GM12878 (cell line): ENCODE data around the gene DAPK2. TPM values are rescaled to one million over a fixed set of nuclear protein-coding genes. Genes with fewer than 3 reads are reported as not detected.

Source experiments
- ATF2 ChIP-seq: IDR thresholded peaks from 2 replicates; pipeline ENCODE4 v1.6.1; 2012; ENCODE audit warnings: low read length, inconsistent platforms
- BCL11A ChIP-seq: IDR thresholded peaks from 2 replicates; pipeline ENCODE4 v1.6.1; 2011; ENCODE audit warnings: low read depth, low read length
- BHLHE40 ChIP-seq, 2 experiments: fragments of 450-650 bp in 1 of 2; IDR thresholded peaks; 2 replicates each; pipeline ENCODE4 v1.6.1; 2011 to 2017; ENCODE audit warnings: low read depth in 2 of 2, borderline replicate concordance in 1 of 2, improper control_type of control experiment in 1 of 2, low read length in 1 of 2, mild to moderate bottlenecking in 1 of 2
- BRCA1 ChIP-seq: IDR thresholded peaks from 2 replicates; pipeline ENCODE4 v1.6.1; 2011; ENCODE audit warnings: low read depth, low read length, improper control_type of control experiment
- CTCF ChIP-seq, 3 experiments: IDR thresholded peaks in 2 of 3; conservative IDR thresholded peaks in 1 of 3; 2 replicates each; pipeline ENCODE4 v1.5.1; 2011; ENCODE audit warnings: low read depth in 3 of 3, low read length in 3 of 3, mild to moderate bottlenecking in 3 of 3, control low read depth in 2 of 3, moderate library complexity in 2 of 3, inconsistent platforms in 1 of 3, mixed read lengths in 1 of 3; ENCODE audit not compliant: control insufficient read depth in 2 of 3, insufficient read depth in 1 of 3; ENCODE audit errors: extremely low read depth in 1 of 3
- DPF2 ChIP-seq: fragments of 450-650 bp; IDR thresholded peaks from 2 replicates; pipeline ENCODE4 v1.6.1; 2017; ENCODE audit warnings: mild to moderate bottlenecking
- EED ChIP-seq: sonication (generic); IDR thresholded peaks from 2 replicates; pipeline ENCODE4 v1.6.1; 2016; ENCODE audit warnings: antibody characterized with exemption, low read depth
- EP300 ChIP-seq, 2 experiments: fragments of 150-350 bp in 1 of 2; IDR thresholded peaks; 2 replicates each; pipeline ENCODE4 v1.6.1; 2011 to 2012; ENCODE audit warnings: low read depth in 2 of 2, low read length in 2 of 2, borderline replicate concordance in 1 of 2, improper control_type of control experiment in 1 of 2, inconsistent platforms in 1 of 2; ENCODE audit not compliant: control insufficient read depth in 1 of 2
- GATAD2B ChIP-seq: fragments of 450-650 bp; conservative IDR thresholded peaks from 2 replicates; pipeline ENCODE4 v1.6.1; 2017; ENCODE audit warnings: low read depth, mild to moderate bottlenecking, moderate library complexity
- HSF1 ChIP-seq: fragments of 150-350 bp; IDR thresholded peaks from 2 replicates; pipeline ENCODE4 v1.6.1; 2014; ENCODE audit warnings: mild to moderate bottlenecking, low read depth, low read length
- IKZF1 ChIP-seq: fragments of 450-650 bp; conservative IDR thresholded peaks from 2 replicates; pipeline ENCODE4 v1.6.1; 2017; ENCODE audit warnings: antibody characterized with exemption, mild to moderate bottlenecking
- IKZF2 ChIP-seq, 2 experiments: fragments of 450-650 bp; IDR thresholded peaks; 2 replicates each; pipeline ENCODE4 v1.6.1; 2017; ENCODE audit warnings: mild to moderate bottlenecking in 2 of 2, moderate library complexity in 2 of 2
- IRF4 ChIP-seq: IDR thresholded peaks from 2 replicates; pipeline ENCODE4 v1.6.1; 2011; ENCODE audit warnings: low read depth, low read length
- KDM1A ChIP-seq: fragments of 200-600 bp; sonication (generic); IDR thresholded peaks from 2 replicates; pipeline ENCODE4 v1.6.1; 2016; ENCODE audit warnings: borderline replicate concordance
- MTA2 ChIP-seq: fragments of 450-650 bp; IDR thresholded peaks from 2 replicates; pipeline ENCODE4 v1.6.1; 2016; ENCODE audit warnings: low read depth, mild to moderate bottlenecking, moderate library complexity
- MTA3 ChIP-seq: IDR thresholded peaks from 2 replicates; pipeline ENCODE4 v1.6.1; 2012; ENCODE audit warnings: low read length, inconsistent platforms, borderline replicate concordance
- NFIC ChIP-seq: IDR thresholded peaks from 2 replicates; pipeline ENCODE4 v1.6.1; 2012; ENCODE audit warnings: low read depth, mild to moderate bottlenecking, inconsistent platforms, low read length, moderate library complexity
- NFYA ChIP-seq: IDR thresholded peaks from 2 replicates; pipeline ENCODE4 v1.6.1; 2011; ENCODE audit warnings: low read depth, mild to moderate bottlenecking, low read length, improper control_type of control experiment, borderline replicate concordance
- NKRF ChIP-seq: fragments of 450-650 bp; conservative IDR thresholded peaks from 2 replicates; pipeline ENCODE4 v1.6.1; 2017; ENCODE audit warnings: mild to moderate bottlenecking, moderate library complexity
- PAX5 ChIP-seq: IDR thresholded peaks from 2 replicates; pipeline ENCODE4 v1.6.1; 2011; ENCODE audit warnings: low read depth, low read length, borderline replicate concordance
- POU2F2 ChIP-seq: IDR thresholded peaks from 3 replicates; pipeline ENCODE4 v1.6.1; 2011; ENCODE audit warnings: low read depth, mild to moderate bottlenecking, low read length, borderline replicate concordance
- RUNX3 ChIP-seq: IDR thresholded peaks from 2 replicates; pipeline ENCODE4 v1.6.1; 2012; ENCODE audit warnings: low read length, inconsistent platforms
- SIN3A ChIP-seq: IDR thresholded peaks from 2 replicates; pipeline ENCODE4 v1.6.1; 2012; ENCODE audit warnings: low read depth, low read length, improper control_type of control experiment
- ZNF274 ChIP-seq: IDR thresholded peaks from one replicate; pipeline ENCODE4 v1.8.0; 2011; ENCODE audit not compliant: insufficient read length, insufficient read depth
- ZZZ3 ChIP-seq: IDR thresholded peaks from 2 replicates; pipeline ENCODE4 v1.6.1; 2011; ENCODE audit warnings: low read depth; ENCODE audit not compliant: control insufficient read depth, insufficient read length
- polyA plus RNA-seq, 11 experiments: library from polyadenylated mRNA; depleted of rRNA in 4 of 11; unstranded in 6 of 11; stranded (reverse) in 5 of 11; fragments of >200 nt; fragmentation: Nextera tagmentation in 4 of 11; fragmentation: Illumina TruSeq in 1 of 11; extraction: Ambion mirVana in 4 of 11; extraction: Trizol in 1 of 11; gene quantifications; 1 replicate in 1 of 11; 2 replicates in 10 of 11; pipeline versions ENCODE4 v1.2.1 to v1.2.3, GENCODE V29; 2011 to 2016; ENCODE audit warnings: inconsistent platforms in 2 of 11, missing spikeins in 2 of 11, low read depth in 1 of 11
- total RNA-seq, 4 experiments: library from RNA; depleted of rRNA in 3 of 4; stranded (reverse); fragments of >200 nt in 3 of 4; fragmentation: Illumina TruSeq in 1 of 4; extraction: Trizol in 1 of 4; gene quantifications; 2 replicates each; pipeline versions ENCODE4 v1.2.1 to v1.2.3, GENCODE V29; 2013 to 2021

Gene DAPK2
- total and polyA plus RNA-seq, 10 of the 15 experiments (the other 5 are each of a cell fraction or from before 2014, with no cell fraction given), result 0.69 to 8.4 (median 4.1) TPM

- TF ChIP-seq CTCF (IDR thresholded peaks at IDR 0.05 in 2 of 3, conservative IDR thresholded peaks at IDR 0.05 in 1 of 3; ENCODE audit: control insufficient read depth in 2 of 3, extremely low read depth in 1 of 3, insufficient read depth in 1 of 3, low read depth in 3 of 3, low read length in 3 of 3), result 0 out of 6 replicates have a peak, but pooled peaks of 1 of the 3 experiments have one; percentile 7
- TF ChIP-seq SIN3A, result no peak
- 0 out of 2 replicates have a peak, but pooled peaks have one; percentile 24 for TF ChIP-seq ATF2
- TF ChIP-seq ZNF274, result no peak
- TF ChIP-seq MTA2, result peak; percentile 63; the same call in 1 of the 2 replicates
- TF ChIP-seq NKRF, result 0 out of 2 replicates have a peak, but pooled peaks have one; percentile 14
- peak; percentile 16 to 51; a peak in 1 of 4 replicates for TF ChIP-seq EP300 (IDR thresholded peaks at IDR 0.05; ENCODE audit: borderline replicate concordance in 1 of 2, control insufficient read depth in 1 of 2, low read depth in 2 of 2, low read length in 2 of 2)
- TF ChIP-seq ZZZ3, result no peak
- TF ChIP-seq HSF1, result no peak
- TF ChIP-seq BHLHE40 (IDR thresholded peaks at IDR 0.05; ENCODE audit: borderline replicate concordance in 1 of 2, low read depth in 2 of 2, low read length in 1 of 2), result peak in 1 of 2 experiments; percentile 11; a peak in 1 of 4 replicates
- TF ChIP-seq EED, result peak; percentile 91
- peak; percentile 64; the same call in 1 of the 2 replicates for TF ChIP-seq IRF4
- peak; percentile 65; the same call in 1 of the 2 replicates for TF ChIP-seq BCL11A
- peak; percentile 86 for TF ChIP-seq DPF2
- no peak for TF ChIP-seq NFYA
- TF ChIP-seq KDM1A, result no peak
- TF ChIP-seq MTA3, result peak; percentile 51; the same call in 1 of the 2 replicates
- peak; percentile 84 for TF ChIP-seq RUNX3
- no peak for TF ChIP-seq BRCA1
- peak; percentile 59; the same call in 1 of the 3 replicates for TF ChIP-seq POU2F2
- peak; percentile 94 for TF ChIP-seq IKZF1
- TF ChIP-seq NFIC, result peak; percentile 52; the same call in 1 of the 2 replicates
- peak; percentile 89 to 90 for TF ChIP-seq IKZF2 (IDR thresholded peaks at IDR 0.05)
- TF ChIP-seq PAX5, result 0 out of 2 replicates have a peak, but pooled peaks have one; percentile 24
- TF ChIP-seq GATAD2B, result peak; percentile 65; the same call in 1 of the 2 replicates
These were observed 164.9 kb downstream of the DAPK2 start (continued) for GRCh38 chr15:63881431-63881830.
